CD14-positive monocyte (primary cell): ENCODE results near the gene CHST12. TPM values are rescaled to one million over a fixed set of nuclear protein-coding genes. Genes with fewer than 3 reads are reported as not detected.

Source experiments
- DNase-seq, 3 donors: peaks; one replicate each; pipeline ENCODE4 v3.0.0-alpha.2; 2011 to 2022
- H2AFZ ChIP-seq: 2 replicates; pipeline ENCODE4 v1.6.0; 2012; ENCODE audit warnings: mild to moderate bottlenecking, low read depth, low read length, inconsistent platforms; ENCODE audit not compliant: insufficient read depth, poor library complexity, severe bottlenecking
- H3K27ac ChIP-seq, 2 donors: 1 replicate in 1 of 2; 2 replicates in 1 of 2; pipeline ENCODE4 v1.5.1; 2012 to 2013; ENCODE audit warnings: low read length in 2 of 2, control low read depth in 1 of 2, inconsistent platforms in 1 of 2, low read depth in 1 of 2, mild to moderate bottlenecking in 1 of 2
- H3K27me3 ChIP-seq, 2 donors: one replicate each; pipeline versions ENCODE4 v1.6.0 to v1.6.1; 2011 to 2013; ENCODE audit warnings: low read length in 2 of 2; ENCODE audit not compliant: control insufficient read depth in 2 of 2, insufficient read depth in 2 of 2
- H3K36me3 ChIP-seq, 2 donors: replicated peaks in 1 of 2; 1 replicate in 1 of 2; 2 replicates in 1 of 2; pipeline versions ENCODE4 v1.5.1 to v1.6.1; 2012 to 2013; ENCODE audit warnings: low read length in 2 of 2, control low read depth in 1 of 2, inconsistent platforms in 1 of 2, mild to moderate bottlenecking in 1 of 2; ENCODE audit not compliant: insufficient read depth in 2 of 2, control insufficient read depth in 1 of 2
- H3K4me1 ChIP-seq, 2 donors: 1 replicate in 1 of 2; 2 replicates in 1 of 2; pipeline versions ENCODE4 v1.5.1 to v1.6.1; 2012 to 2013; ENCODE audit warnings: low read length in 2 of 2, control low read depth in 1 of 2, inconsistent platforms in 1 of 2, mild to moderate bottlenecking in 1 of 2, moderate library complexity in 1 of 2; ENCODE audit not compliant: insufficient read depth in 2 of 2, control insufficient read depth in 1 of 2
- H3K4me2 ChIP-seq: replicated peaks from 2 replicates; pipeline ENCODE3; 2012; ENCODE audit warnings: low read length, moderate library complexity, mild to moderate bottlenecking; ENCODE audit not compliant: poor library complexity, severe bottlenecking; ENCODE audit errors: extremely low read depth
- H3K4me3 ChIP-seq, 3 experiments: fragments of 200-600 bp in 1 of 3; sonication (generic) in 1 of 3; replicated peaks in 1 of 3; 1 replicate in 2 of 3; 2 replicates in 1 of 3; pipeline ENCODE4 v1.5.1; 2011 to 2013; ENCODE audit warnings: low read length in 3 of 3, mild to moderate bottlenecking in 3 of 3, control low read depth in 2 of 3, low read depth in 2 of 3, inconsistent platforms in 1 of 3, moderate library complexity in 1 of 3
- H3K79me2 ChIP-seq: 2 replicates; pipeline ENCODE4 v1.6.0; 2012; ENCODE audit warnings: mild to moderate bottlenecking, control low read depth, inconsistent platforms, low read length, moderate library complexity; ENCODE audit not compliant: insufficient read depth
- H3K9ac ChIP-seq: 2 replicates; pipeline ENCODE4 v1.6.0; 2017; ENCODE audit warnings: low read length, mild to moderate bottlenecking; ENCODE audit not compliant: insufficient read depth, poor library complexity, severe bottlenecking
- H3K9me3 ChIP-seq, 2 donors: replicated peaks in 1 of 2; 1 replicate in 1 of 2; 2 replicates in 1 of 2; pipeline versions ENCODE4 v1.5.1 to v1.6.1; 2012 to 2013; ENCODE audit warnings: low read length in 2 of 2, control low read depth in 1 of 2; ENCODE audit not compliant: control insufficient read depth in 1 of 2, insufficient read depth in 1 of 2
- H4K20me1 ChIP-seq: 2 replicates; pipeline ENCODE4 v1.6.0; 2012; ENCODE audit warnings: mild to moderate bottlenecking, low read length, control low read depth, moderate library complexity; ENCODE audit not compliant: insufficient read depth
- H3K27ac Mint-ChIP-seq, 7 donors: one replicate each; pipeline ENCODE4 v1.8.0; 2020; ENCODE audit warnings: mild to moderate bottlenecking in 7 of 7, mixed read lengths in 7 of 7, moderate library complexity in 6 of 7, inconsistent platforms in 2 of 7
- H3K27me3 Mint-ChIP-seq, 3 donors: one replicate each; pipeline ENCODE4 v1.8.0; 2021 to 2022; ENCODE audit warnings: low read depth in 3 of 3, mild to moderate bottlenecking in 3 of 3, mixed read lengths in 3 of 3, moderate library complexity in 3 of 3, inconsistent platforms in 1 of 3
- H3K36me3 Mint-ChIP-seq, 2 donors: one replicate each; pipeline ENCODE4 v1.8.0; 2020; ENCODE audit warnings: mixed read lengths in 2 of 2, inconsistent platforms in 1 of 2, mild to moderate bottlenecking in 1 of 2
- H3K4me1 Mint-ChIP-seq: one replicate; pipeline ENCODE4 v1.8.0; 2020; ENCODE audit warnings: mild to moderate bottlenecking, mixed read lengths
- H3K4me3 Mint-ChIP-seq, 2 donors: one replicate each; pipeline ENCODE4 v1.8.0; 2020; ENCODE audit warnings: mild to moderate bottlenecking in 2 of 2, mixed read lengths in 2 of 2, moderate library complexity in 1 of 2
- H3K9me3 Mint-ChIP-seq, 7 donors: one replicate each; pipeline ENCODE4 v1.8.0; 2020 to 2022; ENCODE audit warnings: mixed read lengths in 7 of 7, mild to moderate bottlenecking in 6 of 7, moderate library complexity in 6 of 7, inconsistent platforms in 2 of 7
- WGBS: methylation state at CpG from one replicate; pipeline ENCODE4 v1.1.5; 2013; ENCODE audit warnings: missing lambda C conversion rate; ENCODE audit not compliant: insufficient coverage; 5-methylcytosine and 5-hydroxymethylcytosine counted together
- intact Hi-C, 2 donors: fragments of 100-400 bp; cut with micrococcal nuclease; formaldehyde crosslinking; loops; one replicate each; pipeline versions ENCODE4 v1.15.0 to v1.15.1; 2023
- polyA plus RNA-seq, 3 donors: library from polyadenylated mRNA; depleted of rRNA in 1 of 3; unstranded in 2 of 3; stranded (reverse) in 1 of 3; fragments of 300-500 nt in 2 of 3; fragments of >200 nt in 1 of 3; fragmentation: Illumina TruSeq in 2 of 3; gene quantifications; 1 replicate in 2 of 3; 2 replicates in 1 of 3; pipeline ENCODE4 v1.2.3, GENCODE V29; 2012 to 2021
- TF ChIP-seq, protein P1 (sequence below): fragments of 200-600 bp; IDR thresholded peaks from one replicate; pipeline ENCODE4 v1.8.0; 2022; ENCODE audit warnings: antibody characterized with exemption, mild to moderate bottlenecking

CHST12 gene
- polyA plus RNA-seq, 3 donors: 5.8 to 10.6 (median 7.5) TPM

DNA sequence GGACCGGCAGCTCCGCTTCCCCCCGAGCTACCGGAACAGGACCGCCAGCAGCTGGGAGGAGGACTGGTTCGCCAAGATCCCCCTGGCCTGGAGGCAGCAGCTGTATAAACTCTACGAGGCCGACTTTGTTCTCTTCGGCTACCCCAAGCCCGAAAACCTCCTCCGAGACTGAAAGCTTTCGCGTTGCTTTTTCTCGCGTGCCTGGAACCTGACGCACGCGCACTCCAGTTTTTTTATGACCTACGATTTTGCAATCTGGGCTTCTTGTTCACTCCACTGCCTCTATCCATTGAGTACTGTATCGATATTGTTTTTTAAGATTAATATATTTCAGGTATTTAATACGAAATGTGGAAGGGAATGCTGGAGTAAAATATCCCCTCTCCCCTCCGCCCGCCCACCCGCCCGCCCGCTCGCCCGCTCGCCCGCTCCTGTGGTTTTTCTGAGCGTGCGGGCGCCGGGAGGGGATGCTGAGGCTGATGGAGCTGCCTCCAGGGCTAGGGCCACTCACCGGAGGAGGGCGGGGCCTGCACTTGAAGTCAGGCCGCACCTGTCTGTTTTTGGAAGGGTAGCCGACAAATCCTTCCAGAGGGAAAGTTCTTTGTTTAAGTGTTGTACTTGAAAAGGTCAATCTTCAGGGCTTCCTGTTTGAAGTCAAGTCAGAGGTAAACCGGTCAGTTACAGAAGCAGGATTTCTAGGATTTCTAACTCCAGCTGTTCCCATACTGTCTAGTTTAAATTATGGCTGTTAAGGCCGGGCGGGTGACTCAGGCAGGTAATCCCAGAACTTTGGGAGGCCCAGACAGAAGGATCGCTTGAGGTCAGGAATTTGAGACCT is 30.5 kb downstream of the CHST12 start:
- Histone ChIP-seq H3K9me3 (peaks cover 11 to 13% of the 10 kb centered on the region in 2 donors), H3K27me3 (no peaks in the 10 kb centered on the region), H3K4me3 (no peak overlapping the region), H3K79me2 (peaks cover 35% of the 10 kb centered on the region), H3K9ac (no peak overlapping the region), H4K20me1 (no peaks in the 10 kb centered on the region), H3K4me1 (peaks cover 0 to 4% of the 10 kb centered on the region in 2 donors), H3K27ac (no peak overlapping the region), H2AFZ (no peak overlapping the region), H3K4me2 (no peak overlapping the region), H3K36me3 (peaks cover 25 to 53% of the 10 kb centered on the region in 2 donors)
- 91% methylated on average over 19 of the region's 42 CpGs for WGBS
- H3K36me3 Mint-ChIP-seq: peaks cover 53 to 72% of the 10 kb centered on the region in 2 donors
- intact Hi-C loops: no loop called here
- H3K27me3 Mint-ChIP-seq: peaks cover 0 to 3% (median 0%) of the 10 kb centered on the region in 3 donors
- no peak overlapping the region for H3K27ac Mint-ChIP-seq
- DNase-seq: no peak
- H3K9me3 Mint-ChIP-seq: peaks cover 6 to 16% (median 13%) of the 10 kb centered on the region in 7 donors
- no peak overlapping the region for H3K4me3 Mint-ChIP-seq
- H3K4me1 Mint-ChIP-seq: peaks cover 8% of the 10 kb centered on the region
- TF ChIP-seq, protein P1, sequence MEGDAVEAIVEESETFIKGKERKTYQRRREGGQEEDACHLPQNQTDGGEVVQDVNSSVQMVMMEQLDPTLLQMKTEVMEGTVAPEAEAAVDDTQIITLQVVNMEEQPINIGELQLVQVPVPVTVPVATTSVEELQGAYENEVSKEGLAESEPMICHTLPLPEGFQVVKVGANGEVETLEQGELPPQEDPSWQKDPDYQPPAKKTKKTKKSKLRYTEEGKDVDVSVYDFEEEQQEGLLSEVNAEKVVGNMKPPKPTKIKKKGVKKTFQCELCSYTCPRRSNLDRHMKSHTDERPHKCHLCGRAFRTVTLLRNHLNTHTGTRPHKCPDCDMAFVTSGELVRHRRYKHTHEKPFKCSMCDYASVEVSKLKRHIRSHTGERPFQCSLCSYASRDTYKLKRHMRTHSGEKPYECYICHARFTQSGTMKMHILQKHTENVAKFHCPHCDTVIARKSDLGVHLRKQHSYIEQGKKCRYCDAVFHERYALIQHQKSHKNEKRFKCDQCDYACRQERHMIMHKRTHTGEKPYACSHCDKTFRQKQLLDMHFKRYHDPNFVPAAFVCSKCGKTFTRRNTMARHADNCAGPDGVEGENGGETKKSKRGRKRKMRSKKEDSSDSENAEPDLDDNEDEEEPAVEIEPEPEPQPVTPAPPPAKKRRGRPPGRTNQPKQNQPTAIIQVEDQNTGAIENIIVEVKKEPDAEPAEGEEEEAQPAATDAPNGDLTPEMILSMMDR: no peak

DNA sequence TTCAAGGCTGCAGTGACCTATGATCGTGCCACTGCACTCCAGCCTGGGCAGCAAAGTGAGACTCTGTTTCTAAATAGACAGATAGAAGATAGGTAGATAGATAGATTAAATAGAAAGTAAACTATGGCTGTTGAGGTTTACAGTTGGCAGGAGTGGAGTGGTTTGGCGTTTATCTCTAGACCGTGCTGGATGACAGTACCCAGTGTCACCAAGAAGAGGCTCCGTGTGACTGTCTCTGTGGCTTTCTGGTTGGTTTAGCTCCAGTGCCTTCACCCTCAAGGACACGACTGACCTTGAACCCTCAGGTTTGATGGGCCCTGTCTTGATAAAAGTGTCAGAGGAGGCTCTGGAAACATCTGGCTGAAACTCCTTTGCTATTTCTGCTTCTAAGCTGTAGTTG is 31.7 kb downstream of the CHST12 start:
- H3K36me3 Mint-ChIP-seq: peaks cover 57 to 79% of the 10 kb centered on the region in 2 donors
- Histone ChIP-seq H3K9me3 (peaks cover 11 to 13% of the 10 kb centered on the region in 2 donors), H3K79me2 (peaks cover 26% of the 10 kb centered on the region), H3K4me1 (no peaks in the 10 kb centered on the region), H3K9ac (no peak overlapping the region), H3K27ac (no peak overlapping the region), H3K27me3 (no peaks in the 10 kb centered on the region), H3K4me3 (no peak overlapping the region), H3K4me2 (no peak overlapping the region), H3K36me3 (peaks cover 25 to 53% of the 10 kb centered on the region in 2 donors), H2AFZ (no peak overlapping the region), H4K20me1 (no peaks in the 10 kb centered on the region)
- H3K4me1 Mint-ChIP-seq: peaks cover 1% of the 10 kb centered on the region
- H3K4me3 Mint-ChIP-seq: no peak overlapping the region
- DNase-seq: no peak
- 100% methylated on average over 5 of the region's 5 CpGs for WGBS
- TF ChIP-seq, protein P1: no peak
- peaks cover 6 to 14% (median 13%) of the 10 kb centered on the region in 7 donors for H3K9me3 Mint-ChIP-seq
- intact Hi-C loops: no loop called here
- H3K27ac Mint-ChIP-seq: peak overlapping the region in 1 of 7 donors; percentile 41
- H3K27me3 Mint-ChIP-seq: peaks cover 0 to 3% (median 0%) of the 10 kb centered on the region in 3 donors
